ENCODE results near the gene PARD3. TPM values are rescaled to one million over a fixed set of nuclear protein-coding genes. Genes with fewer than 3 reads are reported as not detected.
A peak's percentile ranks its signal among the peaks of the same experiment; 100 is the strongest.

The PARD3 gene
- total RNA-seq, 3 donors from 2014 or later: 48.2 to 93.7 (median 60.6) TPM

- peak overlapping the region in 1 of 3 donors; percentile 44 for H3K4me3 ChIP-seq
- H3K9me3 ChIP-seq: peaks cover 0 to 6% of the 10 kb centered on the region in 2 donors
- no peaks in the 10 kb centered on the region for H3K36me3 ChIP-seq
- no peak for TF ChIP-seq POLR2A (IDR thresholded peaks at IDR 0.05)
- no peak for TF ChIP-seq CTCF (IDR thresholded peaks at IDR 0.05)
- peak; percentile 42 to 71 (median 50) for TF ChIP-seq POLR2AphosphoS5 (IDR thresholded peaks at IDR 0.05)
- peak overlapping the region; percentile 45 to 90 for H3K27ac ChIP-seq
- intact Hi-C loops (cut with DNase I; ENCODE audit: low total_unique reads): no loop called here
- H3K4me1 ChIP-seq: no peaks in the 10 kb centered on the region
- peak in 1 of 2 donors; percentile 35 for DNase-seq (ENCODE audit: low spot score in 2 of 2)
- H3K27me3 ChIP-seq: no peaks in the 10 kb centered on the region
These were observed 712.8 kb downstream of the PARD3 start for GRCh38 chr10:34102237-34102673.

GRCh38 chr10:34101001-34101400 lies 714.1 kb downstream of the PARD3 start:
- DNase-seq (ENCODE audit: low spot score in 2 of 2): no peak
- intact Hi-C loops (cut with DNase I; ENCODE audit: low total_unique reads): no loop called here
- H3K4me3 ChIP-seq: no peak overlapping the region
- no peaks in the 10 kb centered on the region for H3K4me1 ChIP-seq
- no peak for TF ChIP-seq POLR2A (IDR thresholded peaks at IDR 0.05)
- no peak for TF ChIP-seq POLR2AphosphoS5 (IDR thresholded peaks at IDR 0.05)
- no peak for TF ChIP-seq CTCF (IDR thresholded peaks at IDR 0.05)
- no peaks in the 10 kb centered on the region for H3K27me3 ChIP-seq
- H3K27ac ChIP-seq: peak overlapping the region in 1 of 2 donors; percentile 90
- H3K36me3 ChIP-seq: no peaks in the 10 kb centered on the region
- peaks cover 0 to 6% of the 10 kb centered on the region in 2 donors for H3K9me3 ChIP-seq

- Histone ChIP-seq H3K4me1 (no peaks in the 10 kb centered on the region), H3K4me3 (no peak overlapping the region), H3K27me3 (no peaks in the 10 kb centered on the region), H3K9me3 (peaks cover 8 to 13% of the 10 kb centered on the region in 2 donors), H3K36me3 (no peaks in the 10 kb centered on the region), H3K27ac (no peak overlapping the region)
- intact Hi-C loops (cut with DNase I; ENCODE audit: low total_unique reads): no loop called here
- no peak for DNase-seq (ENCODE audit: low spot score in 2 of 2)
- TF ChIP-seq POLR2AphosphoS5 (IDR thresholded peaks at IDR 0.05) (no peak), POLR2A (IDR thresholded peaks at IDR 0.05) (no peak), CTCF (IDR thresholded peaks at IDR 0.05) (no peak)
These were observed 716.1 kb downstream of the PARD3 start for GRCh38 chr10:34098821-34099567.

- H3K4me3 ChIP-seq: no peak overlapping the region
- TF ChIP-seq POLR2A (IDR thresholded peaks at IDR 0.05) (no peak), CTCF (IDR thresholded peaks at IDR 0.05) (no peak), POLR2AphosphoS5 (IDR thresholded peaks at IDR 0.05) (no peak)
- intact Hi-C loops (cut with DNase I; ENCODE audit: low total_unique reads): no loop called here
These were observed 717.4 kb downstream of the PARD3 start for GRCh38 chr10:34097682-34098081.

GRCh38 chr10:34094961-34095360 lies 720.1 kb downstream of the PARD3 start:
- H3K4me3 ChIP-seq: no peak overlapping the region
- intact Hi-C loops (cut with DNase I; ENCODE audit: low total_unique reads): no loop called here
- no peaks in the 10 kb centered on the region for H3K27me3 ChIP-seq
- H3K4me1 ChIP-seq: no peaks in the 10 kb centered on the region
- DNase-seq (ENCODE audit: low spot score in 2 of 2): no peak
- H3K9me3 ChIP-seq: peaks cover 8 to 16% of the 10 kb centered on the region in 2 donors
- no peak for TF ChIP-seq POLR2A (IDR thresholded peaks at IDR 0.05)
- no peak for TF ChIP-seq CTCF (IDR thresholded peaks at IDR 0.05)
- no peak for TF ChIP-seq POLR2AphosphoS5 (IDR thresholded peaks at IDR 0.05)
- H3K36me3 ChIP-seq: no peaks in the 10 kb centered on the region
- no peak overlapping the region for H3K27ac ChIP-seq

More at GRCh38 chr10:34097682-34098081, 717.4 kb downstream of the PARD3 start:
- H3K36me3 ChIP-seq: no peaks in the 10 kb centered on the region
- H3K4me1 ChIP-seq: no peaks in the 10 kb centered on the region
- DNase-seq (ENCODE audit: low spot score in 2 of 2): no peak
- no peak overlapping the region for H3K27ac ChIP-seq
- no peaks in the 10 kb centered on the region for H3K27me3 ChIP-seq
- H3K9me3 ChIP-seq: peaks cover 8 to 16% of the 10 kb centered on the region in 2 donors
